Gastroesophageal sphincter (tissue), 4 donors: Measurements from ENCODE around the gene BEGAIN. TPM values are rescaled to one million over a fixed set of nuclear protein-coding genes. Genes with fewer than 3 reads are reported as not detected.

ENCODE experiments used
- ATAC-seq: fragments of 150-250 bp; one replicate; pipeline ENCODE4 v1.9.1; 2016; ENCODE audit warnings: mild to moderate bottlenecking, moderate library complexity
- H3K27ac ChIP-seq, 4 donors: fragments of 200-600 bp; sonication (generic) in 3 of 4; 1 replicate in 3 of 4; 2 replicates in 1 of 4; pipeline ENCODE4 v1.5.1; 2016 to 2019
- H3K27me3 ChIP-seq: fragments of 200-600 bp; sonication (generic); one replicate; pipeline ENCODE4 v1.5.1; 2019
- H3K36me3 ChIP-seq, 2 donors: fragments of 200-600 bp; sonication (generic); one replicate each; pipeline ENCODE4 v1.5.1; 2019; ENCODE audit warnings: control low read depth in 1 of 2
- H3K4me1 ChIP-seq, 3 donors: fragments of 200-600 bp; sonication (generic); 1 replicate in 2 of 3; 2 replicates in 1 of 3; pipeline ENCODE4 v1.5.1; 2016 to 2019; ENCODE audit warnings: control low read depth in 2 of 3
- H3K4me3 ChIP-seq, 2 donors: fragments of 200-600 bp; sonication (generic); one replicate each; pipeline ENCODE4 v1.5.1; 2019; ENCODE audit warnings: mild to moderate bottlenecking in 1 of 2, moderate library complexity in 1 of 2
- H3K9me3 ChIP-seq, 3 donors: fragments of 200-600 bp; sonication (generic); one replicate each; pipeline ENCODE4 v1.5.1; 2017 to 2019; ENCODE audit warnings: control low read depth in 2 of 3
- CTCF ChIP-seq, 4 experiments: fragments of 200-600 bp in 2 of 4; fragments of 450-650 bp in 2 of 4; sonication (generic) in 1 of 4; IDR thresholded peaks; one replicate each; pipeline ENCODE4 v1.5.1; 2017 to 2019; ENCODE audit warnings: antibody characterized with exemption in 4 of 4, mild to moderate bottlenecking in 2 of 4, moderate library complexity in 2 of 4
- EP300 ChIP-seq: sonication (generic); formaldehyde crosslinking; IDR thresholded peaks from one replicate; pipeline ENCODE4 v1.6.1; 2017; ENCODE audit warnings: antibody characterized with exemption, mild to moderate bottlenecking
- POLR2A ChIP-seq, 2 donors: fragments of 450-650 bp; IDR thresholded peaks; one replicate each; pipeline ENCODE4 v1.6.1; 2017; ENCODE audit warnings: antibody characterized with exemption in 2 of 2, mild to moderate bottlenecking in 2 of 2, moderate library complexity in 1 of 2
- POLR2AphosphoS5 ChIP-seq: sonication (generic); formaldehyde crosslinking; IDR thresholded peaks from one replicate; pipeline ENCODE4 v1.6.1; 2017; ENCODE audit warnings: antibody characterized with exemption
- WGBS, 2 donors: methylation state at CpG; one replicate each; pipeline ENCODE4 v1.1.5; 2018; ENCODE audit warnings: low coverage in 1 of 2; 5-methylcytosine and 5-hydroxymethylcytosine counted together
- total RNA-seq, 4 donors: library from RNA; depleted of rRNA; stranded (reverse); fragments of >200 nt; gene quantifications; one replicate each; pipeline ENCODE4 v1.1.0, GENCODE V29; 2016

BEGAIN gene
- total RNA-seq, 4 donors from 2014 or later, result 3.9 to 5.6 (median 4.2) TPM

GRCh38 chr14:100532154-100532861 is 54.9 kb downstream of the BEGAIN start:
- TF ChIP-seq EP300 (no peak), CTCF (IDR thresholded peaks at IDR 0.05) (no peak), POLR2A (IDR thresholded peaks at IDR 0.05) (no peak)
- H3K9me3 ChIP-seq, result no peaks in the 10 kb centered on the region
- H3K27me3 ChIP-seq, result no peaks in the 10 kb centered on the region
- no peak overlapping the region for H3K4me3 ChIP-seq
- 33% methylated on average over 4 of the region's 12 CpGs; no CpG with 5 or more reads in 1 of the 2 donors for WGBS, 2 donors
- ATAC-seq, result no peak
- H3K27ac ChIP-seq, result peak overlapping the region in 2 of 4 donors; percentile 69 to 79
- H3K36me3 ChIP-seq, result peaks cover 0 to 37% of the 10 kb centered on the region in 2 donors
- peaks cover 0 to 32% (median 11%) of the 10 kb centered on the region in 3 donors for H3K4me1 ChIP-seq

DNA sequence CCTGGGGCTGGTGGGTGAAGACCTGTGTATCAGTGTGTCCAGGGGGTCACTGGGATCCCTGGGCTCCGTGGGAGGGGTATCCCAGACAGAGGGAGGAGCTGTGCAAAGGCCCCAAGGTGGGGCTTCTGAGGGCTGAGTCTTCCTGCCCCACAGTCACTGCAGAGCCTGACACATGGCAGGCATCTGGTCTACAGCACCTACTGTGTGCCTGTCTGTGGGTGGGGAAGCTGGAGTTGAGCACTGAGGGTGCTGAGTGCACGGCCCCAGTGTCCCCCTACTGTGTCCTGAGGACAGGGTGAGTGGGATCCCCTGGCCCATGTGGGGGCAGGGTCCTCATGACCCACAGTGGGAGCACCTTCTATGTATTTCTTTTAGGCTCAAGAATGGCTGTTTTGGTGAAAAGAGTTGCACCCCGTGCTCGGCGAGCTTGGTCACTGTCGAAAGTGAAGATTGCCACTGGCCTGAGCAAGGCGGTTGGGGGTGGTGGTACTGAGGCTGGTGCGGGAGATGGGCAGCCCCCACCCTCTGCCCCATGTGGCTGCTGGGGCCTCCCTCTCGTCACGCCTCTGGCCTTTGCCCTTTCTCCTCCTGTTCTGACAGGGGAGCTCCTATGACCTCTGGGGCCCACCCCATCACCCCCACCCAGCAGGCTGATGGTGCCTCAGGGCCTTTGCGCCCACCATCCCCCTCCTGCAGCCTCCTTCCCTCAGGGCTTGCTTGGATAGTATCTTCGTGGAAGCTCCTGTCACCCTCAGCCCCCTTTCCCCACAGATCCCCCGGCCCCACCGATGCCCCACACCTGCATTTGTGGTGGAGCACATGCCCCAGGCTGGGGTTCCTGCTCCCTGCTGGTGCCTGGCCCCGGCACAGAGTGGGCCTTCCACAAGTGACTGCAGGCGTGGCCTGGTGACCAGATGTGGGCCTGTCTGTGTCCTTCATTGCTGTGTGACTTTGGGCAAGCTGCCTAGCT is 55.8 kb downstream of the BEGAIN start:
- peaks cover 0 to 32% (median 11%) of the 10 kb centered on the region in 3 donors for H3K4me1 ChIP-seq
- ATAC-seq, result no peak
- H3K27me3 ChIP-seq, result no peaks in the 10 kb centered on the region
- H3K4me3 ChIP-seq, result no peak overlapping the region
- peaks cover 0 to 45% of the 10 kb centered on the region in 2 donors for H3K36me3 ChIP-seq
- TF ChIP-seq POLR2A (IDR thresholded peaks at IDR 0.05) (no peak), CTCF (IDR thresholded peaks at IDR 0.05) (no peak), EP300 (no peak), POLR2AphosphoS5 (no peak)
- 60% methylated on average over 1 of the region's 16 CpGs; no CpG with 5 or more reads in 1 of the 2 donors for WGBS, 2 donors
- no peak overlapping the region for H3K27ac ChIP-seq
- no peaks in the 10 kb centered on the region for H3K9me3 ChIP-seq

DNA sequence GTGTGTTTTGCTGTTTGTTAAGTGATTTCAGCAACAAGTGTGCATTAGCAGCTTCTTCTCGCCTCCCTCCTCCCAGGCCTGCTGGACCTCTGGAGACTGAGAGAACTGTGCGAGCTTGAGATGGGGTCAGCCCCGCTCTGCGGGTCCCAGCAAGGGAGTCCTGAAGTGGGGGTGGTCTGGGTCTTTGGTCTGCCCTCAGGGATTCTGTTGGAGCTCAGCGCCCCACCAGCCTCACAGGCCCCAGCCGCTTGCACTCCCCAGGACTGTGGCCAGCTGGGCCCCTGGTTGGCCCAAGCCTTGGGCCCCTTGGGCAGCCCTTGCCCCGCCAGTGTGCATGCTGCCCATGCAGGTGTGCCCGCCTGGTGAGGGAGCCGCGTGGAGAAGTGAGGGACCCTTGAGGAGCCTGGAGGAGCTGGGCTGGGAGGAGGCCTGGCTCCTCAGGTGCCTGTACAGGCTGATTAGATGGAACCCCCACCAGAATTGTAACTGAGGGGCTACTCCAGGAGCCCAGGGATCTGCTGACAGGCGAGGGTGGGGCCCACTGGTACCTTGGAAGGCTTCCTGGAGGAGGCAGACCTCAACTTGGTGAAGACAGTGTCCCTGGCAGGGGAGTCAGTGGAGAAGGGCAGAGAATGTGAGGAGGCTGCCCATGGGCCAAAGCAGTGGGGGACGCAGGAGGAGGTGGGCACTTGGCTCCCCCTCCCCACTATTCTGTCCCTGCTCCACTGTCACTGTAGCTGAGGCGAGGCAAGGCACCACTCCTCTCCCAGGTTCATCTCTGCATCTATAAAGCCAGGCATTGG is 56.7 kb downstream of the BEGAIN start:
- Histone ChIP-seq H3K36me3 (peaks cover 0 to 55% of the 10 kb centered on the region in 2 donors), H3K4me1 (peaks cover 0 to 32% (median 11%) of the 10 kb centered on the region in 3 donors), H3K9me3 (no peaks in the 10 kb centered on the region), H3K27ac (no peak overlapping the region), H3K27me3 (no peaks in the 10 kb centered on the region), H3K4me3 (no peak overlapping the region)
- ATAC-seq, result no peak
- TF ChIP-seq EP300 (no peak), POLR2A (IDR thresholded peaks at IDR 0.05) (no peak), CTCF (IDR thresholded peaks at IDR 0.05) (no peak), POLR2AphosphoS5 (no peak)
- 100% methylated on average over 1 of the region's 13 CpGs; no CpG with 5 or more reads in 1 of the 2 donors for WGBS, 2 donors

- ATAC-seq, result no peak
- Histone ChIP-seq H3K4me1 (peaks cover 0 to 26% (median 11%) of the 10 kb centered on the region in 3 donors), H3K27ac (no peak overlapping the region), H3K27me3 (no peaks in the 10 kb centered on the region), H3K9me3 (no peaks in the 10 kb centered on the region), H3K36me3 (peaks cover 0 to 57% of the 10 kb centered on the region in 2 donors), H3K4me3 (no peak overlapping the region)
- TF ChIP-seq EP300 (no peak), POLR2AphosphoS5 (no peak), CTCF (IDR thresholded peaks at IDR 0.05) (no peak), POLR2A (IDR thresholded peaks at IDR 0.05) (no peak)
- WGBS, 2 donors, result no CpG with 5 or more reads among the region's 21 CpGs
These were observed 57.6 kb downstream of the BEGAIN start for GRCh38 chr14:100529561-100530031.
